ENCODE measurements around the gene ELP5.

The ELP5 gene

GRCh38 chr17:7285679-7286078 lies 33.7 kb downstream of the ELP5 start:
- DNase-seq (ENCODE audit: low read depth in 2 of 2): no peak

- no peak for DNase-seq (ENCODE audit: low read depth in 2 of 2)
Observed at GRCh38 chr17:7289256-7290032, 37.4 kb downstream of the ELP5 start.

- no peak for DNase-seq (ENCODE audit: low read depth in 2 of 2)
Observed at GRCh38 chr17:7290166-7290565, 38.2 kb downstream of the ELP5 start.

DNA sequence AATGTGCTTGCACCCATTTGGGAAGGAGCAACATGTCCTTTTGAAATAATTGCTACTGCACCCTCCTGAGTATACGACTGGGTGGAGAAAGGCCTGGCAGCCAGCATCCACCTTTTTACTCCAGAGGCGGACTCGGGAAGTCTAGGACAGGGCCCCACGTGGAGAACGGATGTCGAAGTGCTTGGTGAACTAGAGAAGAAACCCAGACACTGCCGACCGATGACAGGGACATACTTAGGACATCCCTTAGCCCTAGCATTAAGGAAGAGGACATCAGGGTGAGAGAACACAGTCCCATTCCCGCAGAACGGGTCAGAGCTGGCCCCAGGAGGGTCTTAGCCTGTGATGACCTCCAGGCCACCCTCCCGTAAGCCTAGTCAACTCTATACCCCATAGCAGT lies 38.7 kb downstream of the ELP5 start:
- DNase-seq (ENCODE audit: low read depth in 2 of 2): no peak

DNA sequence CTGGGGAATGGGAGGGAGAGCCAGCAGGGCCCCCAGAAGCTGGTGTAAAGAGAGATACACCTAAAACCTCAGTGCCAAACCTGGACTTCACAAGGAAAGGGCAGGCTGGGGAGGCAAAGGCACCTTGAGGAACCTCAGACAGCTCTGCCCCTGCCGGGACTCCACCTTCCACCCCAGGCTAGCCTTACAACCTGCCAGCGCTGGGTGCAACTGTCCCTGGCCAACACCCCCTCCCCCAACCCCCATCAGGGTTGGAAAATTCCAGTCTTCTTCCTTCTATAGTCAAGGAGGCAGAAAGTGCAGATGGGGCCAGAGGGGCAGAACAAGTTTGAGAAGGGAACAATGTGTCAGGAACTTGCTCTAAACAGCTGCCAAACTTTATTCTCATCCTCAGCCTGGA lies 40.2 kb downstream of the ELP5 start:
- no peak for DNase-seq (ENCODE audit: low read depth in 2 of 2)

DNA sequence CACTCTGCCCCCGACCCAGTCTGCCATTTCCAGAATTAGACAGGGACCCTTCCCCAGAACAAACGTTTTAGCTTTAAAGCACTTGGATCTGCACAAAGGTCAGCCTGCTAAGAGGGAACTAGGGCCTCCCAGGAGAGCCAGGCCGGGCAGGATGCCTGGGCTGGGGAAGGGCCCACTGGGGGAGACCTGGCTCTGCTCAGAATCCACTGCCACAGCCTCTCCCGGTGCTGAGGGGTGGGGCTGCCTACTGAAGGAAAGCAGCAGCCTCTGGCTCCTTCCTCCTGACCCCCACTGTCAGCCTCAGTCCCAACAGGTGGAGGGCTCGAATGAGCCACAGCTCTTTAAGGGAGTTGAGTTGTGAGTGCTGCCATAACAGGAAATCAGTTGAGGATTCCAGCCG lies 40.7 kb downstream of the ELP5 start:
- no peak for DNase-seq (ENCODE audit: low read depth in 2 of 2)

GRCh38 chr17:7293159-7293558 lies 41.1 kb downstream of the ELP5 start:
- no peak for DNase-seq (ENCODE audit: low read depth in 2 of 2)

DNA sequence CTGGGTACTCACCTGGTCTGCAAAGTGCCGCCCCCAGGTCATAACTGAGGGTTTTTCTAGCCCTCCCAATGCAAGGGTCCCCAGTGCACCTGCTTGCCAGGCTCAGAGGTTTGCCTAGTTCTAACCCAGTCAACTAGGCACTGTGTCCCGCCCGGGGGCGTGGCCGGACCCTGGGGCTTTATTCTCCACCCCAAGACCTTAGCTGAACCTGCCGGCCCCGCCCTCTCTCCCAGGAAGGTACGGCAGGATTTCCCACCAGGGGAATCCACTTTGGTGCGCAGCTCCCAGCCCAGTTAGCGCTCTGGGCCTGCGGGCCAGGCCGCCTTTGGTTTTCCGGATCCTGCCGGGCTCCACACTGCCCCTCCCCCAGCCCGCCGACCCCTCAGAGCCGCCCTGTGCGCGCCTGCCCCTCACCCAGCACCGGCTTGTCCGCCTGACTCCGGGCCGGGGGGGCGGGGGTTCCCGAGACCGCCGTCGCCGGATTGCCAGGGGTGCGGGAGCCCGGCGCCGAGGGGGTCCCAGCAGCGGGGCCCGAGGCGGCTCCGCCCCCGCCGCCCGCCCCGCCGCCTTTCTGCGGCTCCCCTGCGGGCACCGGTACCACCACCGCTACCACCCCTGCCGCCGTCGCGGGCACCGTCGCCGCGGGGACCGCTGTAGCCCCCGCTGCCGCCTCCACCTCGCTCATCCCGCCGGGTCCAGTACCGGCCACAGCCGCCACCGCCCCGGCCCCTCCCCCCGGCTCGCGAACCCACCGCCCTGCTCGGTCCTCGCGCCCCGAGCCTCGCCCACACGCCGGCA lies 42.0 kb downstream of the ELP5 start:
- DNase-seq (ENCODE audit: low read depth in 2 of 2): no peak

GRCh38 chr17:7294614-7295153 lies 42.7 kb downstream of the ELP5 start, which contains the start of gene YBX2:
YBX2 (minus strand) TSS chr17:7294639; CDS start chr17:7294500, 139 bp downstream.
- peak; percentile 59 to 71 for DNase-seq (ENCODE audit: low read depth in 2 of 2)

DNA sequence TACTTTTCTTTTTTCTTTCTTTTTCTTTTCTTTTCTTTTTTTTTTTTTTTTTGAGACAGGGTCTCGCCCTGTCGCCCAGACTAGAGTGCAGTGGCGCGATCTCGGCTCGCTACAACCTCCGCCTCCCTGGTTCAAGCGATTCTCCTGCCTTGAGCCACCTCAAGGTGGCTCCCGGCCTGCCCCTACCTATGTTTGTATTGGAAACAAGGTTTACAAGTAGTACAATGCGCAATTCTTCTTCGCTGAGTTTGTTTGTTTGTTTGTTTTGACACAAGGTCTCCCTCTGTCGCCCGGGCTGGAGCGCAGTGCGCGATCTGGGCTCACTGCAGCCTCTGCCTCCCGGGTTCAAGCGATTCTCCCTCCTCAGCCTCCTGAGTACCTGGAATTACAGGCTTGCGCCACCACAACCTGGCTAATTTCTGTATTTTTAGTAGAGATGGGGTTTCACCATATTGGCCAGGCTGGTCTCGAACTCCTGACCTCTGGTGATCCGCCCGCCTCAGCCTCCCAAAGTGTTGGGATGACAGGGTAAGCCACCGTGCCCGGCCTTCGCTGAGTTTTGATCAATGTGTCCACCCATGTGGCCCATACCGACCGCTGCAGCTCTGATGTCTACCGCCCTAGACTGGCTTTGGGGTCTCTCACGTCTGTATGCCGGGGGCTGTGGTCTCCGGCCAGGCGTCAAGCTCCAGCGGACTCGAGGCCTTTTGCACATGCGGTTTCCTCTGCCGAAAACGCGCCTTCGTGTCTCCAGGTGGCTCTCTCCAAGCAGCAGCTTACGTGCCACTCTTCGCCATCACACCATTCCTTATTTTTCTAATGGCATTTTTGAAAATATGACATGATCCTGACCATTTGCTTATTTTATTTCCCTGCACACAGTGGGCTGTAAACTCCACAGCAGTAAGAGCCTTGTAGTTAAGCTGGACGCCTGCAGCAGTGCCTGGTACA lies 43.5 kb downstream of the ELP5 start:
- no peak for DNase-seq (ENCODE audit: low read depth in 2 of 2)

- DNase-seq (ENCODE audit: low read depth in 2 of 2): peak; percentile 60 to 66
Observed at GRCh38 chr17:7296189-7296861, 44.3 kb downstream of the ELP5 start.

- no peak for DNase-seq (ENCODE audit: low read depth in 2 of 2)
Observed at GRCh38 chr17:7304179-7304578, 52.2 kb downstream of the ELP5 start.

GRCh38 chr17:7306911-7307685 lies 55.1 kb downstream of the ELP5 start, which contains the start of gene EIF5A:
EIF5A (plus strand) TSS chr17:7307628; CDS start chr17:7309636, 2,008 bp downstream.
- peak; percentile 100 for DNase-seq (ENCODE audit: low read depth in 2 of 2)

DNA sequence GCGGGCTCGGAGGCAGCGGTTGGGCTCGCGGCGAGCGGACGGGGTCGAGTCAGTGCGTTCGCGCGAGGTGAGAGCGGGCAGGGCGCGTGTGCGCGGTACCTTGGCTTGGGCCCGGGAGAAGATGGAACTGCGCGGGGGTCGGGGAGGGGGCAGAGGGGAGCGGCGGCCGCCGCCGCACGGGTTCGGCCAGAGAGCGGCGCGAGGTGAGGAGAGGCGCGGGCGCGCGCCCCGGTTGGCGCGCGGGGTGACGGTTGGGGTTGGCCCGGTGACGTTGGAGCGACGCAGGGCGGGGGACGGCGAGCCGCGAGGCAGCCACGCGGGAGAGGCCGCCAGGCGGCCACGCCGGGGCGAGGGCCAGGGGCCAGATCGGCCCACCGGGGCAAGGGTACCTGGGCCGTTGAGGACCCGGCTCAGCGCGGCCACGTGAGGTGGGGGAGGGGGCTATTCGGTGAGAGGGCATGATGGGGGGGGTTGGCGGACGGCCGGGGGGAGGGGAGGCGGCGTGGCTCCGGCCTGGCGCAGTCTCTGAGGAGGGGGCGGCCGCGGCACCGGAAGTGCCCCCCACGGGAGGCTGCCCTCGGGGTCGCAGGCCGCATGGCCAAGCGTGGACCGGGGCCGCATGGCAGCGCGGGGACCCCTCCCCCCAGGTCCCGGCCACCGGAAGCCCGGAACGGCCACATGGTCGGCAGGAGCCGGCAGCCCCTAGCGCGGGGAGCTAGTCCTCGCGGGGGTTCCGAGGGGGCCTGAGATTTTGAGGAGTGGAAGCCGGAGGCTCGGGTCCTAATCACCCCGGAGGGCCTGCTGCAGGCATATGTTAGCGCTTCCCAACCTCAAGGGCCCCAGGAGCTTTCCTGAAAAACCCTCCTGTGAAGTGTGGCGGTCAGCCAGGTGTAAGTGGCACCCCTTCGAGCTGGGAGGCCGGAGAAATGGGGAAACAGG lies 55.9 kb downstream of the ELP5 start:
- DNase-seq (ENCODE audit: low read depth in 2 of 2): peak in 1 of 2 donors; percentile 44

DNA sequence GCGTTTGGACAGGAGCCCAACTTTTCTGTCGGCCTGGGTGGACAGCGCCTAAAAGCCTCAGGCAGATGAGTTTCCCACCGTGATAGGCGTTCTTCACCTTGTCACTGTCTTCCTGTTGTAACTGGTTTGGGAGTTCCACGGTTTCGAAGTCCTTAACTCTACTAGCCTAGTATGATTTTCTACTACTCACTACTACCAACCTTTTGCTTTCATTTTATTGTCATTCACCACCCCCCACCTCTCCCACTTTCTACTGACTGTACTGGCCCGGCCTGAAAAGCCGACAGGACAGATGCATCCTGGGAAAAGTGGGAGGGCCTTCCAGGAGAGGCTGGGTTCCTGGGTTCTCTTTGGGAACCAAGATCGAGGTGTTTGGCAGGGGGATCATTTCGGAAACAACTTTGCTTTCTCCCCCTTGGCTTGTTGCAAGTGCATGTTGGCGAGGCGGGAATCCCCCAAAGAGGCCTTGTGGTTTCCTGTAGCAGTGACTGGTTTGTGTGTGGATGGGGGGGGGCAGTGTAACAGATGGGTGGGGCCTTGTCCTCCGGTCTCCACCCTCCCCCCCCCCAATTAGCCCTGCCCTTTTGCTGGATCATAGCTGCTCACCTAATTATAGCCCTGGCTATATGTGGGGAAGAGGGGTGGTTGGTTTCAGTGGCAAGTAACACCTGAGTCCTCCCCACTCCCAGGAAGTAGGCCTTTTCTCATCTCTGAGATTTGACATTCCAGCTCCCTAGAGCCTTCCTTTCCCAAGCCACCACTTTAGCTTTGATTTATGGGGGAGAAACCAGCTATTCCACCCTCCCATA lies 56.8 kb downstream of the ELP5 start:
- peak; percentile 70 to 81 for DNase-seq (ENCODE audit: low read depth in 2 of 2)

Data from stimulated activated CD4-positive, alpha-beta T cell treated with anti-CD3 and anti-CD28 coated beads, Interleukin-1b, Interleukin-23, amount 100 ng/mL, for 4 hours (primary cell).